Esophagus squamous epithelium (tissue), 4 donors: ENCODE data around the gene CANT1.

ENCODE experiments used
- POLR2A ChIP-seq, 4 donors: fragments of 450-650 bp; IDR thresholded peaks; one replicate each; pipeline ENCODE4 v1.6.1; 2017; ENCODE audit warnings: antibody characterized with exemption in 4 of 4, mild to moderate bottlenecking in 4 of 4, moderate library complexity in 3 of 4
- TF ChIP-seq, protein P1 (sequence below), 6 experiments: fragments of 450-650 bp in 4 of 6; fragments of 200-600 bp in 2 of 6; sonication (generic) in 2 of 6; IDR thresholded peaks; one replicate each; pipeline ENCODE4 v1.5.1; 2016 to 2019; ENCODE audit warnings: antibody characterized with exemption in 6 of 6, mild to moderate bottlenecking in 4 of 6, moderate library complexity in 4 of 6

DNA sequence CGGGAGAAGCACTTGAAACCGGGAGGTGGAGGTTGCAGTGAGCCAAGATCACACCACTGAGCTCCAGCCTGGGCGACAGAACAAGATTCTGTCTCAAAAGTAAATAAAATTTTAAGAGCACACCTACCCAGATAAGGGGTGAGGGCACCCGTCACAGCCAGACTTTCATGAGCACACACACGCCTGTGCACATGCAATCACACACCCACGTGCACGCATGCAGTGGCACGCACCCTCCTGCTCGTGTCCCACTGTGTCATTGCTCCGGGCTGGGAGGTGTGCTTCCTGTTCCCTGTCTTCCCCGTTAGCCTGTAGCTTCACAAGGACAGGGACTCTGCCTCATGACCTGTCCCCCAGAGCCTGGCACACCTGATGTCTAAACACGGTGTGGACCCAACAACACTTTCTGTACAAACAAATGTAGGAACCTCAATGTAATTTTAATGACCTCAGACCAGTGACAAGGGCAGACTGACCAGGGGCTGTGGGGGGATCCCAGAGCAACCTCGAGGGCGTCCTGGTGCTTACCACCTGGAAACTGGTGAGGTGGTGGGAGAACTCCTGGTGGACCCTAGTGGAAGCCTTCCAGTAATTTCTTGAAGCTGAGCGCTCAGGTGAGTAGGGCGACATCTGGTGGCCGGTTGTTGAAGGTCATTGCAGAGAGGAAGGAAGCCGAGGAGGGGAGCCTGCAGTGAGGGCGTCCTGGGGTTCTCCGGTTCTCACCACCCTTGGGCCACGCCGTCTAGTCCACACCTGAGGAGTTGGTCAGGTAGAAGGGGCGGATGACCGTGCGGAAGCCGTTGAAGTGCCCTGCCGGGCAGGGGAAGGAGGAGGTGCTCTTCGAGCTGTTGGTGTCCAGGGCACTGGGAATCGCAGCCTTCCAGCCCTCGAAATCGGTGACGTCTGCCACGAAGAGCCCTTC lies 38.5 kb downstream of the CANT1 start:
- TF ChIP-seq, protein P1, sequence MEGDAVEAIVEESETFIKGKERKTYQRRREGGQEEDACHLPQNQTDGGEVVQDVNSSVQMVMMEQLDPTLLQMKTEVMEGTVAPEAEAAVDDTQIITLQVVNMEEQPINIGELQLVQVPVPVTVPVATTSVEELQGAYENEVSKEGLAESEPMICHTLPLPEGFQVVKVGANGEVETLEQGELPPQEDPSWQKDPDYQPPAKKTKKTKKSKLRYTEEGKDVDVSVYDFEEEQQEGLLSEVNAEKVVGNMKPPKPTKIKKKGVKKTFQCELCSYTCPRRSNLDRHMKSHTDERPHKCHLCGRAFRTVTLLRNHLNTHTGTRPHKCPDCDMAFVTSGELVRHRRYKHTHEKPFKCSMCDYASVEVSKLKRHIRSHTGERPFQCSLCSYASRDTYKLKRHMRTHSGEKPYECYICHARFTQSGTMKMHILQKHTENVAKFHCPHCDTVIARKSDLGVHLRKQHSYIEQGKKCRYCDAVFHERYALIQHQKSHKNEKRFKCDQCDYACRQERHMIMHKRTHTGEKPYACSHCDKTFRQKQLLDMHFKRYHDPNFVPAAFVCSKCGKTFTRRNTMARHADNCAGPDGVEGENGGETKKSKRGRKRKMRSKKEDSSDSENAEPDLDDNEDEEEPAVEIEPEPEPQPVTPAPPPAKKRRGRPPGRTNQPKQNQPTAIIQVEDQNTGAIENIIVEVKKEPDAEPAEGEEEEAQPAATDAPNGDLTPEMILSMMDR (IDR thresholded peaks at IDR 0.05) = peak; percentile 77 to 89 (median 87)
- TF ChIP-seq POLR2A (IDR thresholded peaks at IDR 0.05) = no peak
